Activated naive CD4-positive, alpha-beta T cell treated with anti-CD3 and anti-CD28 coated beads, Interleukin-2, amount 50 U/mL, for 72 hours (primary cell): ENCODE results near the gene SCYGR7. TPM values are rescaled to one million over a fixed set of nuclear protein-coding genes. Genes with fewer than 3 reads are reported as not detected.

Experiments used
- total RNA-seq, 2 donors: library from RNA; stranded (reverse); gene quantifications; one replicate each; pipeline ENCODE4 v1.2.3, GENCODE V29; 2022

The SCYGR7 gene
- total RNA-seq, 2 donors from 2014 or later, result not detected

Other genes starting within 250 kb of the SCYGR7 start
- not detected for gene SCYGR2, start 129.4 kb upstream of the SCYGR7 start, total RNA-seq
- gene SCYGR3, start 113.5 kb upstream of the SCYGR7 start, total RNA-seq, result not detected
- not detected for gene SCYGR4, start 110.8 kb upstream of the SCYGR7 start, total RNA-seq
- gene SCYGR5, start 61.5 kb upstream of the SCYGR7 start, total RNA-seq, result not detected
- not detected for gene SLC19A3, start 10.3 kb upstream of the SCYGR7 start, total RNA-seq
- not detected for gene SCYGR6, start 3.6 kb upstream of the SCYGR7 start, total RNA-seq
- gene SCYGR8, start 17.6 kb downstream of the SCYGR7 start, total RNA-seq, result not detected
- gene CCL20, start 85.5 kb downstream of the SCYGR7 start, total RNA-seq, result 1 to 10 TPM; 3.4 to 5.3 TPM
- gene DAW1, start 143.3 kb downstream of the SCYGR7 start, total RNA-seq, result not detected